GM18508 (cell line): Measurements from ENCODE around the gene SPOCK1.

Experiments
- ATAC-seq: cut with Tn5 transposase; IDR thresholded peaks from one replicate; pipeline ENCODE4 v1.9.1; 2021; ENCODE audit warnings: moderate number of reproducible peaks; ENCODE audit not compliant: insufficient read depth, unreplicated experiment

SPOCK1 gene

DNA sequence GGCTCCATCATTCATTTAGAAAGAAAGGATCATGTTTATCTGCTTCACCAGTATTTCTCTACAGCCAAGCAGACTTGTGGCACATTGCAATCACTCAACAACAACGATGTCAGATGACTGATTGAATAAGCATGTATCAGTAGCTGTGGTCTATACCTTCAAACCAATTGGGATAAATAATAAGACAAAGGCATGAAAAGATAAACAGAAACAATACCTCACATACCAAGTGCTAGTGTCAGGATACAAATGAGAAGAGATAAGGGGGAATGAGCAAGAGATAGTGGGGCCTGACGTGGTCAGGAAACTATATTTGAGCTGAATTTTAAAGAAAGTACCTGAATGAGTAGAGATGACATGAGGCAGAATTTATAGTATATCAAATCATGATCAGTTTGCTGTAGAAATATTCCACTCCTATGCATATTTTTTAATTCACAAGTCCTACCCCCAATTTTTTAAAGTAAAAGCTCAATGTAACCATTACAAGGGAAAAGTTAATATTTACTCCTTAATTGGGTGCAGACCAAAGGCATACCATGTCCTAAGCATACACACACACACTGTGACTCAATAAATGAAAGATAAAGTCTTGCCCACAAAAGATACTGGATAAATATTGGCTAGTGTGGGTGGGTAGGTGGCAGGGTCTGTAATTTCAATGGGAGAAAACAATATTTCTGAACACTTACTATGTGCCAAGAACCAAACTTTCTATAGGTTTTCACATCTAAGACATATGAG lies 284.5 kb downstream of the SPOCK1 start:
- ATAC-seq, result no peak

DNA sequence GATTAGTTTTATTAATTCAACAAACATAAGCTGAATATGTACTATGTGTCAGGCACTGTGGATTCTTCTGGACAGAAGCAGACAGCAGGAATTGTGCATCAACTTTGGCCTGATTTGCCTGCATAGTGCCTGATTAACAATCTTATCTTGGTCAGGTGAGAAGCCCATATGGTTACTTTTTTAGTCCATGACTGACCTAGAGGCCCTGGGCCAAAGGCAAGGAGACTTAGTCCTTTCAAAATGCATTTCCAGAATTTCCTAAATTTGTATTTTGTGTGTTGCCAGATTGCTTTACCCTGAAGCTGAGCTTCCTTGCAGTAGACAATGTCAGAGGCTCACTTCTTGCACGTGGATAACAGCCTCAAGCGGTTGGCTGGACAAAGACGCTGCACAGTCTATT lies 286.7 kb downstream of the SPOCK1 start:
- no peak for ATAC-seq

DNA sequence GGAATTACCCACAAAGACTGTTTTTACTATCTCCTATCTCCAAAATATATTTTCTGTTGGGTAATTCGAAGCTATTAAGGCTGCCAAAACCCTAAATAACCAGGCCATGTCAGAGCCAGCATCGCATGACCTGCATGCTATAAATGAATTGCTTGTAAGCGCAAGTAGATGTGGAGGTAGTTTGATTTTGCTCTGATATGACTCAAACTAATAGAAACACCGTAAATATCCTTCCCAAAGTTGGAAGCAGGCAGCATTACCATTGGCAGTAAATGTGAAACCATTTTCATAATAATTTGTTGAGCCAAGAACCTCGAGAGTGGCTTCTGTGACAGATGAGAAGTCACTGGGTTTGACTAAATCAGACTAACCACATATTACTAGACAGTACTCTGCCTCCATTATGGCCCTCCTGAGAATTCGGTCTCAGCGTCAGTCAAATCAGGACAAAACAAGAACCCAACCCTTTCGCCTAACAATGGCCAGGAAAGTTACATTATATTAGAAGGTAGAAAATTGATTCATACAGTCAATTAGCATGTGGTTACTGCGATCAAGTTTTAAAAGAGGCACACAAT lies 289.8 kb downstream of the SPOCK1 start:
- ATAC-seq, result no peak

DNA sequence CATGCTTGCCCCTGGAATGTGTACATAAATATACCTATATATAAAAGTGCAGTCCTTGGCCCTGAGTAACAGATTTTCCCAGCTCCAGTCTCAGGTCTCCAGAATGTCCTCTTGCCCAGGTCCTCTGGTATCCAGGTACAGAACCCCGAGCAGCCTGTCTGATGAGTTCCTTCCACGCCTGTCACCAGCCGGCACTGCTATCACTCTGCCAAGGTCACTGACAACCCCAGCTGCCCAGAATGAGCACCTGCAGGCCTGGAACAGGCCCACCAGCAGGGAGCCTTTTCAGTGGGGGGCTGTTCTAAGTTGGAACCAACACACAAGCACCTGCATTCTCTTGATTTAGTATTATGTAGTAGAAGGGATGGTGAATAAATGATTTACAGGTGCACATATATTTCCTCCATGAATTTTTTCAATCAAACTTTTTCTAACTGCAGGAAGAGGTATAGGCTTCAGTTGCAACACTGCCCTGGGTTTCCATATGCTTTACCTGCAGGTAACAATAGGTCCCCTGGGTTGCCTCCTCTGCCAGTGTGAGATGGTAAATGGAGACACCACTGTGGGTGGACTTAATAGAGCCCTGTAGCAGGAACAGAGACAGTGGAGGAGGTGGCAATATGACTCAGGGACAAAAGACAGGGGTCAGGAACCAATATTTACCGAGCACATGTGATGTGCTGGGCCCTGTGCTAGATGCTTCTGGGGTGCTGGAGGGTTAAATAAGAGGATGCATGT lies 291.9 kb downstream of the SPOCK1 start:
- no peak for ATAC-seq

DNA sequence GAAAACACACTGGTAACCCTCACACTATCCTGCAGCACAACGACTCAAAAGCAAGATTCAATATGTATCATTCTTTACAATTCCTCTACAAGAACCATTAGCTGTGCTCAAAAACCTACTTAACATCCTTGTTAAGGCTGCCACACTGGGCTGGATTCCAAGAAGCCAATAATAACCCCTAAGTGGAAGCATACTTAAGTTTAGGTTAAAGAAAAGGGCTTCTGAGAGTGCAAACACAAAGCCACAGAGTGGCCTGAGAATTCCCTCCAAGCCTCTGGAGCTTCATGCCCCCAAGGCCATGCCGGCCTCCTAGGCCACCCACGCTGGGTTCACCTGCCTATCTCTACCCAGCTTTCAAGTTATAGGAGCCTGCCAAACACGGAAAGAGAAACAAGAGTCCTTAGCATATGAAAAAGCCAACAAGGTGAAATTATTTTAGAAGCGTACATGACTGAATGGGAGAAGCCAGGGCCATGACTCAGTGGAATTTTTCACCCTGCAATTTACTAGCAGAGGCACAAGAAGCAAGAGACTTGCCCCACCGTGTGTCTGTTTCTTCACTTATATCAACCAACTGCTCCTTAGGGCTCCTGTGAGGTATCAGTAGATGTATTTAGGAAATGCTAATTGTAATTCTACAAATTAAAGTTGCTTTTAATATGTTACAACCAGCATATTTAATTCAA lies 293.0 kb downstream of the SPOCK1 start:
- no peak for ATAC-seq

DNA sequence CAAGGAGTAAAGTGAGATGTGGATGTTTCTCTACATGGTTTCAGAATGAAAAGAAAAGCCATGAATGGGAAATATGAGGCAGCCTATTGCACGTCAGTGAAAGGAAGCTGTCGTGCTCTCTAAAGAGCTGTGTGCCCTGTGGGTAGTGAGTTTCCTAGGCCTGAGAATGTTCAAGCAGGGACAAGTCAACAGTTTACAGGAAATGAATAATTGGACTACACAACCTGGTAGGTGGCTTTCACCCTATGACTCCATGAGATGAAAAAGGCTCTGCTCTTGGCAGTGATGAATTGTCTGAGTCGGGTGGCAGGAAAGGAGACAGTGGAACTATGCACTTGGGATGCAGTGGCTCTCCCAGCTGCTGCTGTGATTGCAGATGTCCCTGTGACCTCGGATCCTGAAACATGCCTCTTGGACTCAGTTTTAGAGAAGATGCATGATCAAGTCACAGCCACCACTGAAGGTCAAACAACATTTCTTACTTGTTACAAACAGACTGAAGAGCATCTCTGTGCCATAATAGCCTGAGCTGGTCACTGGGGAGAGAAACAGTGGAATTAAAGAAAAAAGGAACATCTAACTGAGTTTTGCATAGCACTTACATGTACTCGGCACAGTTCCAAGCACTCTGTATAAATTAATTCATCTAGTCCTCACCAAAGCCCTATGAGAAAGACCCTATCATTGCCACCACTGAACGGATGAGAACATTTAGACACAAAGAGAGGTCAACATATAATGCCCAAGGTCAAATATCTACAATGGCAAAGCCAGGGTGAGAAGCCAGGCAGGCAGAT lies 293.7 kb downstream of the SPOCK1 start:
- ATAC-seq, result no peak

DNA sequence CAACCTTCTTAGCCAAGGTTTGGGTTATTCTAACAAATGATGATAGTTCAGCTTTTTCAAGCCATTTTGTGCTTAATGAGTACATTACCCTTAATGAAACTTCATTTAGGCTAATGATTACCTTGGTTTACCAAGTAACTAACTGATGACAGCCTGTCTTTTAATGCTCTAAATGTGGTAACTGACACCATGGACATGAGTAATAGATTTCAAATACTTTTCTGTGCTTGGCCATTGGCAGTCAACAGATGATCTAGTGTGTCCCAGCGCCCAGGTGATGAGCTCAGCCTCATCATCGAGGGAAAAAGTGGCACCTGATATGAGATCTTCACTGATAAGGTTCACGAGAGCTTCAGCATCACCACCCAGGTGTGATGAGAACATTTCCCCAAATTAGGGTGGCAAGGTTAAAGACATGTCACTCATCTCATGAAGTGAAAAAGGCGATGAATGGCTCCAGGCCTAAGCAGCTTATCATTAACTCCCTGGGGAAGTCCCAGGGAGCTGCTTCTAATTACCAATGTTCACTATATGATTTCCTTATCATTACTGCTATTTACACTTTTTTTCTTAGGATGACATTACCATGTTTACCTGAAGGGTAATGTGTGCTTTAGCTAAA lies 296.0 kb downstream of the SPOCK1 start:
- ATAC-seq, result no peak

DNA sequence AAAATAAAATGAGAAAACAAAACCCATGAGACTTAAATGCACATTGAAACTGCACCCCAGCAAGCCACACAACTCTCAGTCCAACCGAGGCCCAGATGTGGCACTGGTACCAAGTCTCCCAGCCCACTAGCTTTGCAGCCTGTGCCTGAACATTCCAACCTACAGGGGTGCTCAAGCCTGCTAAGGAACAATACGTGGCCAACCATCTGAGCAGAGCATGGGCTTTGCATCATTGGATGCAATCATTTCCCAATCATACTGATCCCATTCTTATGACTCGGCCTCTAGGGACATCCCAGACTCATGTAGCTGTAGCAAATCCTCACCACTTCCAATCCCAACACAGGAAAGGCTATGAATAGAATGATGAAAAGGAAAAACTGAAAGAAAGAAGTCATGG lies 297.2 kb downstream of the SPOCK1 start:
- no peak for ATAC-seq

DNA sequence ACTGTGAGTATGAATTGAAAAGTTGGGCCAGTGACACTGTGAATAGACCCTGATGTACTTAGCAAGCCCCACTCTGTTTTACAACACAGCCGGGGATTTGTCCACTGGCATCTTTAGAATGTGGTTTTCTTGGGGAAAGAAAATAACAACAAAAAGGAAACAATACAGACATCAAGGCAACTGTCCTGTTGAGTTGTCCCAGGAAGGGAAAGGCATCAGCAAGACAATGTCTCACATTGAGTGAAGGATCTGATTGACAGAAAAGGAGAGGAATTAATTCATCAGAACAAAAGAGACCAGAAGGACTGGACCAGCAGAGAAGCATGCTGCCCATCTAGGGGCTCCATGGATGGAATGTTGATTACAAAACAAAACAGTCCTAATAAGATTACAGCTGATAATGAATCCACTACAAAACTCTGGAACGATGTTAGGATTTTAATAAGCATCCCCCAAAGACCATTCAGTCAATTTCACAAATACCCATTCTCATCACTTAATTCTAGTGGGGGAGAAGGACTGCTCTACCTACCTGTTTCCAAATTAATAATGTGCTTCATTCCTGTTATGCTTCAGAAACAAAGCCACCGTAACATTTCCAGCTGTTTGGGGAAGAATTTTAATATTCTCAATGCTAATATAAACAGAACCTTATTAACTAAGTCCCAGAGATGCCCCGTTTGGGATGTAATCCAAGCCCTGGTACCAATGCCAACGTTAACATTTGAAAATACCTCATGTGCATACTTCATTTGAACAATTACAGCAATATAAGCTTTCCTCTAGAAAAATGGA lies 298.0 kb downstream of the SPOCK1 start:
- ATAC-seq, result no peak

DNA sequence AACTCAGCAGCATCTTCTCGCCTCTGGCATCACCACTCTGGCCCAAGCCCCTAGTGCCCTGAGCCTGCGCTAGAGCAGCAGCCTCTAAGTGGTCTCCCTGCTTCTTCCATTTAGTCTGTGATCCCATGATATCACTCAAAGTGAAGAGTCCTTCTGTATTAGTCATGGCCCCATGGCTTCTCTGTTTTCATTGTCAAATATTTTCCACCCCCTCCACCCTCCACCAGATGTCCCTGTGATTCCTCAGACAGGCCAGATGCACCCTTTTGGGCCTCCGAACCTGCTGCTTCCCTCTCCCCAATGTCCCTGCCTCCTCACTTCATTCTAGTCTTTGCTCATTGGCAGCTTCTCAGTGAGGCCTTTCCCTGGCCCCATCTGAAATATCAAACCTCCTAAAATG lies 299.2 kb downstream of the SPOCK1 start:
- ATAC-seq, result no peak

DNA sequence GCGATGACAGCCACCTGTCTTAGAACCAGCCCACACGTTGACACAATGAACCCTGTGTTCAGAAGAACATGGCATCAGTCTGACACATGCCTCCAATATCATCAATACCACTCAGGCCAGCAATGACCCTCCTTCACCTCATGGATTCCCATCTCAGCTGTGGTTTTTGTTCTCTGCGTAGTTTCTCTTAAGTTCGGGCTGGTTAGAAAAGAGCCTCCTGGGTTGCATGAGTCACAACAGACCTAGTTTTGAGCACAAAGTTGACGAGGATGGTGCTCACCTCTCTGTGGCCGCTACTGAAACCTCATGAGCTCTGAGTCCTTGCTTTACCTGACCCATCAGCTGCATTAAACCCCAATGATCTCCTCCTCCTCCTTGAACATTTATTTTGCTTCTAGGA lies 299.9 kb downstream of the SPOCK1 start:
- no peak for ATAC-seq

DNA sequence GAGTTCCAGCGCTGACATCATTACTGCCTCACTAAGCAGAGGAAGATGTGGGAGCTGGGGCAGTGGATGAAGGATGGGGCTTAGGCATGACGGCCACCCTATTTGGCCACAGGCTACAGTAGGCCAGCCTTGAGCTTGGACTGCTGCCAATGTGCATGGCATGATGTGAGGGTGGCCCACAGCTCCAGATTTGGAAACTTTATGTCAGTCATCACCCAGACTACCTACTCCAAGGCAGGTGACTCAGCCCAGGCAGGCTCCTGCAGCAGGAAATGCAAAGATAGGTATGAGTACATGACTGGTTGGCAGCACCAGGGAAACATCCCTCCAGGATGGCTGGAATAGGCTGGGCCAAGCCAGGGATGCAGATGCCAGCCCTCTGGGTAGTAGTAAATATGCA lies 303.6 kb downstream of the SPOCK1 start:
- ATAC-seq, result no peak

DNA sequence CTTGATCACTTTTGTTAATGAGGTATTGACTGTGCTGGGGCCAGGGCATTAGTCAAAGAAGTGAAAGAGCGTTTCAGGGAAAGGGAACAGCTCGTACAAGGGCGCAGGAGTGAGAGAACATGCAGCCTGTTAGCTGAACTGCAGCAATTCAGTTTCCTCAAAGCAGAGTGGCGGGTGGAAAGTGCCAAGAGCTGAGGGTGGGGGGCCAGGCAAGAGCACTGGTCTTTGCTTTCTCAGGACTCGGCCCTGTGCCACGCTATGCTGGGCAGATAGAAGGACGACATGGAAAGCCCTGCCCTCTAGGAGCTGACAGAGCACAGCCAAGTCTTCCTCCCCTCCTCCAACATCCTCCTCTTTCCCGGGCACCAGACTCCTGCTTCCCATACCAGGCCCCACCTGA lies 304.8 kb downstream of the SPOCK1 start:
- ATAC-seq, result no peak

DNA sequence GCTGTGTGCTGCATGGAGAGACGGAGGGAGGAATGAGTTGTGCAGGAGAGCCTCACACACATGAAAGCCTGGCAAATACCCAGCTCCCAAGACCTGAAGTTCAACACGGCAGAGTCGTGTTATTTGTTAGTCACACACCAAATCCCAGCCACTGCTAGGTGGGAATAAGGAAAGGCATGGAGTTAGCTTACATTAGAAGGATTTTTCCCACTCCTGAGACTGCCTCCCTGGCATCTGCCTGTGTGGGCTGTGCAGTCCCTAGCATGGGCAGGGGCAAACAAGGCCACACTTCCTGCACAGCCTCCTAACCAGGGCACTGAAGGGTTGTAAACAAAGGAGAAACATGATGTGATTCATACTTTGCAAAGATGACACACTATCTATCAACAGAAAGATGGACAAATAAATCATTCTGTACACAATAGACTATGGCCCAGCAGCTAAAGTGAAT lies 306.8 kb downstream of the SPOCK1 start:
- ATAC-seq, result no peak

DNA sequence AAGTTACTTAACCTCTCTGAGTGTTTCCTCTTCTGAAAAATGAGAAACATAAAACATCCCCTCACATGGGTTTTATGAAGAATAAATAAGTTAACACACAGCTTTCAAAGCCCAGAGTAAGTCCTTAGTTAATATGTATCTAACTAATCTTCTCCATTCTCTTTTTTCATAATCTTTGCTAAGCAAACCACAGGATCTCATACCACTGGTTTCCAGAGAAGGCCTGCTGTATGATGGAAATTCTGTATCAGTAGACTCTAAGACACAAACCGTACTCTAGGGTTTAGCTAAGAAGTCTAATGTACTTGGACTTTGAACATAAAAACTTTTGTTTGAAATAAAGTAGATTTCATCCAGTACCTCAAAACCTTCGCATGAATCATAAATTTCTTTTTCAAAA lies 307.9 kb downstream of the SPOCK1 start:
- ATAC-seq, result no peak

DNA sequence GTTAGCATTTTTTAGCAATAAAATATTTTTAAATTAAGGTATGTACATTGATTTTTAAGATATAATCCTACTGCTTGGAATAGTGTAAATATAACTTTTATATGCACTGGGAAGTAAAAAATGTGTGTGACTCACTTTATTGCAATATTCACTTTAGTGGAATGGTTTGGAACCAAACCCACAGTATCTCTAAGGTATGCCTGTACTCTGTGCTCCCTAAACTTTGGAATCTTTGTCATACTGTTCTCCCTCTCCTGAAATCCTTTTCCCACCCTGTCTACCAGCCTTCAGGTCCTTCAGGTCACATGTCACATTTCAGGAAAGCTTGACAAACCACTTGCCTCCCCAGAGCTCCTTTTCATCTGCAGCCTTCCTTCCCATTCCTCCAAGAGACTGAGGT lies 308.7 kb downstream of the SPOCK1 start:
- ATAC-seq, result no peak

DNA sequence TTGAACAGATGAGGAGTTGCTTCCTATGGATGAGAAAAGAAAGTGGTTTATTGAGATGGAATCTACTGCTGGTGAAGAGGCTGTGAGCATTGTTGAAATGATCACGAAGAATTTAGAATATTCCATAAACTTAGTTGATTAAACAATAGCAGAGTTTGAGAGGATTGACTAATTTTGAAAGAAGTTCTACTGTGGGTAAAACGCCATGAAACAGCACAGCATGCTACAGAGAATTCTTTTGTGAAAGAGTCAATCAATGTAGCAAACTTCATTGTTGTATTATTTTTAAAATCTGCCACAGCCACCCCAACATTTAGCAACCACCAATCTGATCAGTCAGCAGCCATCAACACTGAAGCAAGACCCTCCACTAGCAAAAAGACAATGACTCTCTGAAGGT lies 309.1 kb downstream of the SPOCK1 start:
- no peak for ATAC-seq

DNA sequence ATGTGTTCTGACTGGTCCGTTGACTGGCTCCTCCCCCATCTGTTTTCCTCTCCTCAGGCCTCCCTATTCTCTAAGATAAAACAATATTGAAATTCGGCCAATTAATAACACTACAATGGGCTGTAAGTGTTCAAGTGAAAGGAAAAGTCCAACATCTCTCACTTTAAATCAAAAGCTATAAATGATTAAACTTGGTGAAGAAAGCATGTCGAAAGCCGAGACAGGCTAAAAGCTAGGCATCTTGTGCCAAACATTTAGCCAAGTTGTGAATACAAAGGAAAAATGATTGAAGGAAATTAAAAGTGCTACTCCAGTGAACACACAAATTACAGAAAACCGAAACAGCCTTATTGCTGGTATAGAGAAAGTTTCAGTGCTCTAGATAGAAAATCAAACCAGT lies 310.6 kb downstream of the SPOCK1 start:
- no peak for ATAC-seq
